ENCODE results near the gene EIF2D. TPM values are rescaled to one million over a fixed set of nuclear protein-coding genes. Genes with fewer than 3 reads are reported as not detected.

EIF2D gene
- total and polyA plus RNA-seq, 2 of the 13 experiments (the other 11 are each of a cell fraction or from before 2014, with no cell fraction given) = 45.1 to 64.9 TPM

DNA sequence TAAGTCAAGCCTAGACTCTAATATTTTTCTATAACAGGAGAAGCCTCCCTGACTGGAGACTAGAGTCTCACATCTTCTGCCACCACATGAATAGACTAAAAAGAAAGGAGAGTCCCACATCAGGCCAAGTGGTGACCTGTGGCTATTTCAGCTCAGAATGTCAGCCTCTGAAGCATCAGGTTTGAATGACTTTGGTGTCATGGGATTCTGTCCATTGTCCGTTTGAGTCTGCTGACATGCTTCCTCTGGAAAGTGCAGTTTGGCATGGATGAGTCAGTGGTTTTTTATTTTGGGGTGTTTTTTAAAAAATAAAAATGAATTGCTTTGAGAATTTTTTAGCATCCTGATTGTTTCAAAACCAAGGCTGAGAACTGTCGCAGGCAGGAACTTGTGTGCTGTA lies 42.6 kb upstream of the EIF2D start (continued):
- TF ChIP-seq CC2D1A (CRISPR knock-in tag; IDR thresholded peaks at IDR 0.05) = no peak
- no peak for TF ChIP-seq ZNF550 (CRISPR knock-in tag; IDR thresholded peaks at IDR 0.05; ENCODE audit: borderline replicate concordance)
- no peak for TF ChIP-seq SOX13 (IDR thresholded peaks at IDR 0.05)
- TF ChIP-seq SOX13 (CRISPR knock-in tag; conservative IDR thresholded peaks at IDR 0.05 in 1 of 2, IDR thresholded peaks at IDR 0.05 in 1 of 2) = no peak
- no peak for TF ChIP-seq STAG1 (CRISPR knock-in tag; IDR thresholded peaks at IDR 0.05)
- no peak for TF ChIP-seq SIN3B (IDR thresholded peaks at IDR 0.05; ENCODE audit: low read length)
- no peak for TF ChIP-seq REXO4 (CRISPR knock-in tag; IDR thresholded peaks at IDR 0.05; ENCODE audit: borderline replicate concordance)

DNA sequence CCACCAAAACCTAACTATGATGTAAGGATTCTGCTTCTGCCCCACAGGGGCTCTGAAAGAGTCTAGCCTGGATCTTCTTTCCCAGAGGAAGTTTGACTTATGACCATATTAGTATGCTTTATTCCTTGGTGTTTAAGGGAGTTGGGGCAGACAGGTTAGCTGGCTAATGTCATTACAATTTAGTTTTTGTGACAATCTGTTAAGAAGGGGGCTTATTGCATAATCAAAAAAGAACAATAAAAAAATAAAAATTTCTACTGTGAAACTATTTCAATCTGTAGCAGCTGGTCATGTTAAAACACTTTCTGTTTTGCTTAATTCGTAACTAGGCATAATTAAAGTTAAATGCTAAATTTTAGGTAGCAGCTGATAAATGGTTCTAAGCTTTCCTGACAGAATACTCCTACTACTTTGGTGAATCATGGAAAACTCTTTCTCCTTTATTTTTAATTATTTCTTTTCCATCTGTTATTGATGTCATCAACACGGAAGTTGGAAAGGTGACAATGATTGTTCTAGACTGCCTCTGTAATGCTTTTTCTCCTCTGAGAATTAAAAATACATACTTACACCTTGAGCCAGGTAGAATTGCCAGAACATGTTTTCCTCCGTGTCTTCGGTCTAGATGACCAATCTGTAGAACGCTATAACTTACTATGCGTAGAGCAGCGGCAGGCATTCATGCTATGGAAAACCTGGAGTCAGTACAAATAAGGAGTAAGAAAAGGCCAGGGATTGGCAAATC lies 41.6 kb upstream of the EIF2D start:
- intact Hi-C loops (cut with micrococcal nuclease; ENCODE audit: unreplicated experiment) (no loop called here), in situ Hi-C loops (cut with HindIII; ENCODE audit: extremely low pct_ligation_motif_present, low pct_unique_long_range_greater_than_20kb) (no loop called here)
- H3K27ac ChIP-seq (ENCODE audit: extremely low read length, insufficient read depth, low read length) = no peak overlapping the region
- no peak overlapping the region for H3K9ac ChIP-seq (ENCODE audit: insufficient read depth, low read depth, low read length)
- ATAC-seq (no peak), DNase-seq (ENCODE audit: low spot score) (no peak), FAIRE-seq (no peak)
- no peaks in the 10 kb centered on the region for H3K36me3 ChIP-seq (replicated peaks in 1 of 2; ENCODE audit: control insufficient read depth in 1 of 2, insufficient read depth in 2 of 2, low read length in 2 of 2)
- H2AFZ ChIP-seq (ENCODE audit: low read length) = no peak overlapping the region
- no peaks in the 10 kb centered on the region for H3K79me2 ChIP-seq (ENCODE audit: insufficient read depth, low read length)
- ChIA-PET CTCF (ENCODE audit: low intra/inter-chr PET ratio, low total read pairs) (no interaction called here), POLR2A (no interaction called here)
- H3K4me1 ChIP-seq (ENCODE audit: insufficient read depth, low read length) = peaks cover 14% of the 10 kb centered on the region
- BruUV-seq (replicated peaks) = no TSS peak
- no peaks in the 10 kb centered on the region for H3K9me3 ChIP-seq (ENCODE audit: low read length)
- TF ChIP-seq MED13 (CRISPR knock-in tag; IDR thresholded peaks at IDR 0.05) (no peak), NCOA1 (CRISPR knock-in tag; IDR thresholded peaks at IDR 0.05) (no peak), ZNF143 (CRISPR knock-in tag; IDR thresholded peaks at IDR 0.05) (no peak)
- peaks cover 0 to 13% of the 10 kb centered on the region in 2 experiments; a peak in 2 of 5 replicates for H3K27me3 ChIP-seq (ENCODE audit: control insufficient read depth in 1 of 2, insufficient read depth in 2 of 2, low read length in 2 of 2)
- no peak overlapping the region for H3K4me2 ChIP-seq (ENCODE audit: low read depth, low read length)
- no peaks in the 10 kb centered on the region for H4K20me1 ChIP-seq (ENCODE audit: insufficient read depth, low read length)
- 72% methylated on average over 7 of the region's 7 CpGs for WGBS (ENCODE audit: low lambda C conversion rate)
- no peak overlapping the region for H3K4me3 ChIP-seq (replicated peaks in 1 of 3; ENCODE audit: insufficient read depth in 1 of 3, low read depth in 2 of 3, low read length in 3 of 3)
